Nephron (organoid): ENCODE measurements around the gene HCN2.
A peak's percentile ranks its signal among the peaks of the same experiment; 100 is the strongest.

Experiments
- H3K27ac Mint-ChIP-seq, 3 experiments: 2 replicates each; pipeline ENCODE4 v1.8.0; 2020; ENCODE audit warnings: mixed read lengths in 3 of 3, mild to moderate bottlenecking in 2 of 3, moderate library complexity in 1 of 3
- H3K27me3 Mint-ChIP-seq: 2 replicates; pipeline ENCODE4 v1.8.0; 2021; ENCODE audit warnings: low read depth, mild to moderate bottlenecking, moderate library complexity, mixed read lengths
- H3K36me3 Mint-ChIP-seq: 2 replicates; pipeline ENCODE4 v1.8.0; 2020; ENCODE audit warnings: low read depth, mixed read lengths
- H3K4me1 Mint-ChIP-seq: 2 replicates; pipeline ENCODE4 v1.8.0; 2020; ENCODE audit warnings: mixed read lengths
- H3K4me3 Mint-ChIP-seq, 3 experiments: 2 replicates each; pipeline ENCODE4 v1.8.0; 2020; ENCODE audit warnings: mild to moderate bottlenecking in 3 of 3, mixed read lengths in 3 of 3, moderate library complexity in 2 of 3
- H3K9me3 Mint-ChIP-seq: 2 replicates; pipeline ENCODE4 v1.8.0; 2020; ENCODE audit warnings: mixed read lengths
- TF ChIP-seq, protein P1 (sequence below), 3 experiments: fragments of 200-600 bp; sonication (generic); IDR thresholded peaks; one replicate each; pipeline ENCODE4 v1.5.0; 2021; ENCODE audit warnings: antibody characterized with exemption in 3 of 3; ENCODE audit not compliant: unreplicated experiment in 3 of 3

HCN2 gene

DNA sequence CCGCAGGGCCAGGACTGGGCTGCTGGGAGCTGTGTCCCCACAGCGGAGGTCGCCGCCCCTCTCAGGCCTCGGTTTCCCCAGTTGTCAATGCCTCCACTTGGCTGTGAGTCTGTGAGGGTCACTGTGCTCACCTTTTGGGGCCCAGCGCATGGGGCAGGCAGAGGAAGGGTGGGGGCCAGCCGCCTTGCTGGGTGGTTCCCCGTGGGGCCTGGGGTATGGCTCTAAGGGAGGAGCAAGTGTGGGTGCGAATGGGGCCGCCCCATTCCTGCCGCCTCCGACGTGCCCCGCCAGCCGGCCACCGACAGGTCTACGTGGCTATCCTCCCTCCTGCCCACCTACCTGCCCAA, 49.2 kb downstream of the HCN2 start:
- TF ChIP-seq, protein P1, sequence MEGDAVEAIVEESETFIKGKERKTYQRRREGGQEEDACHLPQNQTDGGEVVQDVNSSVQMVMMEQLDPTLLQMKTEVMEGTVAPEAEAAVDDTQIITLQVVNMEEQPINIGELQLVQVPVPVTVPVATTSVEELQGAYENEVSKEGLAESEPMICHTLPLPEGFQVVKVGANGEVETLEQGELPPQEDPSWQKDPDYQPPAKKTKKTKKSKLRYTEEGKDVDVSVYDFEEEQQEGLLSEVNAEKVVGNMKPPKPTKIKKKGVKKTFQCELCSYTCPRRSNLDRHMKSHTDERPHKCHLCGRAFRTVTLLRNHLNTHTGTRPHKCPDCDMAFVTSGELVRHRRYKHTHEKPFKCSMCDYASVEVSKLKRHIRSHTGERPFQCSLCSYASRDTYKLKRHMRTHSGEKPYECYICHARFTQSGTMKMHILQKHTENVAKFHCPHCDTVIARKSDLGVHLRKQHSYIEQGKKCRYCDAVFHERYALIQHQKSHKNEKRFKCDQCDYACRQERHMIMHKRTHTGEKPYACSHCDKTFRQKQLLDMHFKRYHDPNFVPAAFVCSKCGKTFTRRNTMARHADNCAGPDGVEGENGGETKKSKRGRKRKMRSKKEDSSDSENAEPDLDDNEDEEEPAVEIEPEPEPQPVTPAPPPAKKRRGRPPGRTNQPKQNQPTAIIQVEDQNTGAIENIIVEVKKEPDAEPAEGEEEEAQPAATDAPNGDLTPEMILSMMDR (IDR thresholded peaks at IDR 0.05; ENCODE audit: unreplicated experiment in 3 of 3): no peak

DNA sequence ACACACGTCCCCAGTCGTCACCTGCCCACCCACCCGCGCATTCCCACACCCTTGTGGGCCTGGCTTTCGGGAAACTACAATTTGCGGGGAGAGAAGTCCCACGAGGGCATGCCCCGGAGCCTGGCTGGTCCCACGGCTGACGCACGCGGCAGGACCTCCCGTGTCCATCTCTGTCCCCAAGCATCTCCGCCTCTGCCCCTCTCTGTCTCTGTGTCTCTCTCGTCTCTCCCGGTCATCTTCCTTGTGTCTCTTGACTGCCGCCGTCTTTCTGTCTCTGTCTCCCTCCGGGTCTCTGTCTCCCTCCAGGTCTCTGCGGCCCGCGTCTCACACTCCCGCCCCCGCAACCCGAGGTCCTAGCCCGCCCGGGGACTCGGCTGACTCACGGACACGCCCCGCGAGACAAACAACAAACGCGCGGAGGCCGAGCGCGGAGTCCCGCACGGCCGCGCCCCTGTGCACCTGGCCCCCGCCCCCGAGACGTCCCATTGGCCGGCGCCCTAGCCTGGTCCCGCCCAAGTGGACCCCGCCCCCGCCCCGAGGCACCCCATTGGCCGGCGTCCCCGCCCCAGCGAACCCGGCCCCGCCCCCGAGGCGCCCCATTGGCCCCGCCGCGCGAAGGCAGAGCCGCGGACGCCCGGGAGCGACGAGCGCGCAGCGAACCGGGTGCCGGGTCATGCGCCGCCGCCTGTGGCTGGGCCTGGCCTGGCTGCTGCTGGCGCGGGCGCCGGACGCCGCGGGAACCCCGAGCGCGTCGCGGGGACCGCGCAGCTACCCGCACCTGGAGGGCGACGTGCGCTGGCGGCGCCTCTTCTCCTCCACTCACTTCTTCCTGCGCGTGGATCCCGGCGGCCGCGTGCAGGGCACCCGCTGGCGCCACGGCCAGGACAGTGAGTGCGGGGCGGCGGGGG, 49.8 kb downstream of the HCN2 start, which contains the start of gene FGF22:
TSS of gene FGF22 (plus strand) at position 627 of the 908 bp plus-strand sequence. CDS start at position 674, 47 bp downstream.
- no peaks in the 10 kb centered on the region for H3K9me3 Mint-ChIP-seq
- peak within 1 kb of the TSS; percentile 69 to 85 (median 78) for H3K4me3 Mint-ChIP-seq
- TF ChIP-seq, protein P1 (IDR thresholded peaks at IDR 0.05; ENCODE audit: unreplicated experiment in 3 of 3): no peak
- H3K27ac Mint-ChIP-seq: no peak within 1 kb of the TSS
- peaks cover 22% of the 10 kb centered on the region for H3K27me3 Mint-ChIP-seq
- H3K4me1 Mint-ChIP-seq: no peaks in the 10 kb centered on the region
- no peaks in the 10 kb centered on the region for H3K36me3 Mint-ChIP-seq

More for the DNA sequence above, 49.2 kb downstream of the HCN2 start:
- Mint-ChIP-seq H3K9me3 (no peaks in the 10 kb centered on the region), H3K4me3 (peak overlapping the region; percentile 69 to 85 (median 78)), H3K27me3 (peaks cover 22% of the 10 kb centered on the region), H3K4me1 (no peaks in the 10 kb centered on the region), H3K27ac (no peak overlapping the region), H3K36me3 (no peaks in the 10 kb centered on the region)

DNA sequence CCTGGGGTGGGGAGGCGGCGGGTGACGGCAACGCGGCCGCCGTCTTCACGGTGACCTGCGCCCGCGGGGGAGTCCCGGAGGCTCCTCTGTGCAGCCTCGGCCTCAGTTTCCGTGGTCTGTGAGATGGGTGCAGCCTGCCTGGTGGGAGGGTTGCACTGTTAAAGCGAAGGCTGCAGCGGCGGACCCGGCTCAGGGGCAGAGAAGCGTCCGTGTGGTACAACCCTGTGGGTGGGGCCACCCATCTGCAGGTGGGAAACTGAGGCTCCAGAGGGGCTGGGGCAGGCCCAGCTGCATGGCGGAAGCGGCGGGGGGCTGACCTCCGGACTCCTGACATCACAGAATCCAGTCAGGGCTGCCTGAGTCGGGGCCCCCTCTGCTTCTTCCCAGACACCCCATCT, 50.5 kb downstream of the HCN2 start:
- TF ChIP-seq, protein P1 (IDR thresholded peaks at IDR 0.05; ENCODE audit: unreplicated experiment in 3 of 3): no peak
- Mint-ChIP-seq H3K27me3 (peaks cover 22% of the 10 kb centered on the region), H3K4me3 (no peak overlapping the region), H3K27ac (no peak overlapping the region), H3K9me3 (no peaks in the 10 kb centered on the region), H3K4me1 (no peaks in the 10 kb centered on the region), H3K36me3 (peaks cover 4% of the 10 kb centered on the region)

DNA sequence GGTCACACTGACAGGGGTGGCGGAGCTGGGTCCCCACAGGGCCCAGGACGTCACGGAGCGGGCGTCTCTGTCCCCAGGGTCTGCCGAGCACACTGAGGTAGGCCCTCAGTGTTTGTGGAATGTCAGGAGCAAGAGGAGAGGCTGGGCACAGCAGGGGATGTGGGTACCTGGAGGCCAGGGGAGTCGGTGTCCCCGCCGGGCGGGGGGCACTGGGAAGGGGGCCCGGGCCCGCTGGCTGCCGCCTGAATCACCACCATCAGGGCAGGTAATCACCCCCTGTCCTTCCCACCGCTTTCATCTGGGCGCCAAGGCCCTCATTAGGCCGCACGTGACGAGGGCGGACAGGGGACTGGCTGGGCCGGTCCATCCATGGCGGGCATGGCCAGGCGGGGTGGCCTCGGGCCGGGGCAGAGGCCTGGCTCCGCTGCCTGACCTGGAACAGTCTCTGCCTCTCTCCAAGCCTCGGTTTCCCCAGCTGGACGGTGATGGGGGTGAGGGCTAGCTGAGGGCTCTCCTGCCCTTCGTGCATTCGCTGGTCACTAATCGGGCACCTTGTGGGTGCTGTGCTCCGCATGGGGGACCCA, 51.0 kb downstream of the HCN2 start:
- Mint-ChIP-seq H3K36me3 (peaks cover 4% of the 10 kb centered on the region), H3K9me3 (no peaks in the 10 kb centered on the region), H3K4me3 (no peak overlapping the region), H3K27ac (no peak overlapping the region), H3K27me3 (peaks cover 22% of the 10 kb centered on the region), H3K4me1 (no peaks in the 10 kb centered on the region)
- TF ChIP-seq, protein P1 (IDR thresholded peaks at IDR 0.05; ENCODE audit: unreplicated experiment in 3 of 3): no peak

DNA sequence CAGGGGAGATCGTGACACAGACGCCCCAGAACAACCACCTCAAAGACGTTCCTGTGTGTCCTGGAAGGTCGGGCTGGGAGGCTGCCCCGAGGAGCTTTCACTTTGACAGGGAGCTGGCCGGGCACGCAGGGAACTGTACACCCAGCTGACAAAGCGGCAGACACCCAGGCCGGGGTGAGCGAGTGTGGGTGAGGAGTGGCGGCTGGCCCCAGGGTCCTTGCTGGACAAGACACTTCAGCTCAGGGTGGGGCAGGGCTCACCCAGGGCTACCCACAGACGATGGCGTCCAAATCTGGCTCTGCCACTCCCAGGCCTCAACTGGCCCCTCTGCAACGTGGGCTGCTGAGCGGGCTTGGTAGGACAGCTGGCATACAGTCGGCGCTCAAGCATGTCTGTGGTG, 52.0 kb downstream of the HCN2 start:
- TF ChIP-seq, protein P1 (IDR thresholded peaks at IDR 0.05; ENCODE audit: unreplicated experiment in 3 of 3): no peak
- Mint-ChIP-seq H3K36me3 (peaks cover 7% of the 10 kb centered on the region), H3K4me1 (no peaks in the 10 kb centered on the region)

More for the DNA sequence above, 52.0 kb downstream of the HCN2 start:
- Mint-ChIP-seq H3K4me3 (no peak overlapping the region), H3K27me3 (peaks cover 22% of the 10 kb centered on the region), H3K27ac (no peak overlapping the region), H3K9me3 (no peaks in the 10 kb centered on the region)
